HG02798 (cell line): ENCODE measurements around the gene GATA5.

ENCODE experiments used
- ATAC-seq: cut with Tn5 transposase; IDR thresholded peaks from one replicate; pipeline ENCODE4 v1.9.1; 2021; ENCODE audit warnings: mild to moderate bottlenecking; ENCODE audit not compliant: unreplicated experiment, poor library complexity

Gene GATA5

GRCh38 chr20:62475772-62476055 lies at the start of gene GATA5:
TSS of gene GATA5 (minus strand) at chr20:62475995. CDS start at chr20:62475521, 474 bp downstream.
- no peak for ATAC-seq

GRCh38 chr20:62525014-62525413 lies 49.2 kb upstream of the GATA5 start:
- ATAC-seq = no peak

GRCh38 chr20:62524505-62524911 lies 48.7 kb upstream of the GATA5 start:
- ATAC-seq = no peak

- ATAC-seq = no peak
These were observed 47.8 kb upstream of the GATA5 start for GRCh38 chr20:62523473-62524203.

GRCh38 chr20:62522748-62523396 lies 47.1 kb upstream of the GATA5 start:
- ATAC-seq = no peak

GRCh38 chr20:62519826-62520225 lies 44.0 kb upstream of the GATA5 start:
- ATAC-seq = no peak

GRCh38 chr20:62518911-62519310 lies 43.1 kb upstream of the GATA5 start:
- ATAC-seq = no peak

- no peak for ATAC-seq
These were observed 42.3 kb upstream of the GATA5 start for GRCh38 chr20:62517901-62518610.

GRCh38 chr20:62517168-62517567 lies 41.4 kb upstream of the GATA5 start:
- no peak for ATAC-seq

GRCh38 chr20:62516338-62516737 lies 40.5 kb upstream of the GATA5 start:
- ATAC-seq = no peak

GRCh38 chr20:62515826-62516225 lies 40.0 kb upstream of the GATA5 start:
- no peak for ATAC-seq

- ATAC-seq = no peak
These were observed 39.5 kb upstream of the GATA5 start for GRCh38 chr20:62515280-62515679.

GRCh38 chr20:62513991-62514390 lies 38.2 kb upstream of the GATA5 start:
- ATAC-seq = no peak

- ATAC-seq = no peak
These were observed 36.3 kb upstream of the GATA5 start for GRCh38 chr20:62511915-62512610.

GRCh38 chr20:62511300-62511914 lies 35.6 kb upstream of the GATA5 start:
- ATAC-seq = no peak

- no peak for ATAC-seq
These were observed 32.9 kb upstream of the GATA5 start for GRCh38 chr20:62508641-62509051.

GRCh38 chr20:62507991-62508640 lies 32.3 kb upstream of the GATA5 start:
- ATAC-seq = no peak

- ATAC-seq = no peak
These were observed 31.5 kb upstream of the GATA5 start for GRCh38 chr20:62507323-62507722.

- no peak for ATAC-seq
These were observed 31.0 kb upstream of the GATA5 start for GRCh38 chr20:62506791-62507190.

GRCh38 chr20:62506087-62506486 lies 30.3 kb upstream of the GATA5 start:
- no peak for ATAC-seq
